HepG2 (cell line): ENCODE results near the gene SF3A2. TPM values are rescaled to one million over a fixed set of nuclear protein-coding genes. Genes with fewer than 3 reads are reported as not detected.

Experiments used
- DMTF1 ChIP-seq: sonication (generic); formaldehyde crosslinking; IDR thresholded peaks from 2 replicates; pipeline ENCODE4 v1.4.0; 2020; ENCODE audit warnings: mild to moderate bottlenecking, missing genetic modification reagents
- DRAP1 ChIP-seq: IDR thresholded peaks from 2 replicates; pipeline ENCODE4 v1.6.1; 2016; ENCODE audit warnings: missing genetic modification reagents, missing compliant biosample characterization
- NAIF1 ChIP-seq: sonication (generic); formaldehyde crosslinking; IDR thresholded peaks from 2 replicates; pipeline ENCODE4 v1.5.0; 2020; ENCODE audit warnings: mild to moderate bottlenecking, missing genetic modification reagents, borderline replicate concordance
- SMYD3 ChIP-seq: sonication (generic); formaldehyde crosslinking; IDR thresholded peaks from 2 replicates; pipeline ENCODE4 v1.8.1; 2023; ENCODE audit warnings: mild to moderate bottlenecking, missing genetic modification reagents
- ZBTB7A ChIP-seq: sonication (generic); formaldehyde crosslinking; IDR thresholded peaks from 2 replicates; pipeline ENCODE4 v1.8.0; 2022; ENCODE audit warnings: mild to moderate bottlenecking, missing genetic modification reagents
- ZNF318 ChIP-seq: sonication (generic); formaldehyde crosslinking; IDR thresholded peaks from 2 replicates; pipeline ENCODE4 v1.4.0; 2020; ENCODE audit warnings: mild to moderate bottlenecking, missing genetic modification reagents
- ZNF407 ChIP-seq: sonication (generic); formaldehyde crosslinking; IDR thresholded peaks from one replicate; pipeline ENCODE4 v1.5.1; 2020; ENCODE audit warnings: mild to moderate bottlenecking, missing genetic modification reagents; ENCODE audit errors: not compliant biosample characterization
- ZNF562 ChIP-seq: sonication (generic); formaldehyde crosslinking; IDR thresholded peaks from 2 replicates; pipeline ENCODE4 v1.8.0; 2022; ENCODE audit warnings: missing genetic modification reagents, borderline replicate concordance
- polyA plus RNA-seq, 8 experiments: library from polyadenylated mRNA; depleted of rRNA in 3 of 8; stranded (reverse) in 7 of 8; unstranded in 1 of 8; fragments of >200 nt; fragmentation: Illumina TruSeq in 4 of 8; extraction: Trizol in 4 of 8; gene quantifications; 2 replicates each; pipeline versions ENCODE4 v1.2.1 to v1.2.3, GENCODE V29; 2011 to 2016; ENCODE audit warnings: low read depth in 4 of 8, missing spikeins in 1 of 8, mixed read lengths in 1 of 8; ENCODE audit not compliant: insufficient read depth in 1 of 8
- total RNA-seq, 5 experiments: library from RNA; depleted of rRNA; stranded (reverse); fragments of >200 nt; fragmentation: Illumina TruSeq; extraction: Trizol; gene quantifications; 2 replicates each; pipeline ENCODE4 v1.2.3, GENCODE V29; 2016; ENCODE audit warnings: low read depth in 1 of 5

The SF3A2 gene
- total and polyA plus RNA-seq, 2 of the 13 experiments (the other 11 are each of a cell fraction or from before 2014, with no cell fraction given), result 8.6 to 8.8 TPM

GRCh38 chr19:2236314-2237050 lies at the start of gene SF3A2, which contains the start of gene PLEKHJ1 (continued):
- TF ChIP-seq ZNF407 (CRISPR knock-in tag) (peak; percentile 87), DMTF1 (CRISPR knock-in tag) (peak; percentile 39; the same call in 1 of the 2 replicates), ZNF318 (CRISPR knock-in tag) (peak; percentile 61), NAIF1 (peak; percentile 85), ZNF562 (CRISPR knock-in tag) (peak; percentile 73; the same call in 1 of the 2 replicates), ZBTB7A (peak; percentile 97), DRAP1 (CRISPR knock-in tag) (peak; percentile 88), SMYD3 (CRISPR knock-in tag) (peak; percentile 84)
